ENCODE data around the gene SH3BGR.

Gene SH3BGR

DNA sequence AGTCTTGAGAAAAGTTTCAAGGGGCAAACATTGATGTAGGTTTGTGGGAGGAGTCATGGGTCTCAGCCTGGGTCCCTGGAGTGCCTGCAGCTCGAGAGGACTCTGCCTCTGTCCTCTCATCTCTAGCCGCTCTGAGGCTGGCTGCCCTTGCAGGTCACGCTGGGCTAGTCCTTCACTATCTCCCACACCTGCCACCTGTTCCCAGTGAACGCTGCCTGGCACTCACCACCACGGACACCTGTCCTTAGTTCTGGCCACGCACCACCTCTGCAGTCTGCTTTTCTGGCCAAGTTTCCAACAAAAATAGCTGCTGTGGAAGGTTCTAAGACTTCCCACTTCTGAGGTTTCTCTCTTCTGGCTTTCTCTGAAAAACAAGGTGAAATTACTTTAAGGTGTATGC lies 52.5 kb downstream of the SH3BGR start (continued):
- TF ChIP-seq, protein P1, sequence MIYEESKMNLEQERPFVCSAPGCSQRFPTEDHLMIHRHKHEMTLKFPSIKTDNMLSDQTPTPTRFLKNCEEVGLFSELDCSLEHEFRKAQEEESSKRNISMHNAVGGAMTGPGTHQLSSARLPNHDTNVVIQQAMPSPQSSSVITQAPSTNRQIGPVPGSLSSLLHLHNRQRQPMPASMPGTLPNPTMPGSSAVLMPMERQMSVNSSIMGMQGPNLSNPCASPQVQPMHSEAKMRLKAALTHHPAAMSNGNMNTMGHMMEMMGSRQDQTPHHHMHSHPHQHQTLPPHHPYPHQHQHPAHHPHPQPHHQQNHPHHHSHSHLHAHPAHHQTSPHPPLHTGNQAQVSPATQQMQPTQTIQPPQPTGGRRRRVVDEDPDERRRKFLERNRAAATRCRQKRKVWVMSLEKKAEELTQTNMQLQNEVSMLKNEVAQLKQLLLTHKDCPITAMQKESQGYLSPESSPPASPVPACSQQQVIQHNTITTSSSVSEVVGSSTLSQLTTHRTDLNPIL (CRISPR knock-in tag; IDR thresholded peaks at IDR 0.05; ENCODE audit: low read depth) = no peak

DNA sequence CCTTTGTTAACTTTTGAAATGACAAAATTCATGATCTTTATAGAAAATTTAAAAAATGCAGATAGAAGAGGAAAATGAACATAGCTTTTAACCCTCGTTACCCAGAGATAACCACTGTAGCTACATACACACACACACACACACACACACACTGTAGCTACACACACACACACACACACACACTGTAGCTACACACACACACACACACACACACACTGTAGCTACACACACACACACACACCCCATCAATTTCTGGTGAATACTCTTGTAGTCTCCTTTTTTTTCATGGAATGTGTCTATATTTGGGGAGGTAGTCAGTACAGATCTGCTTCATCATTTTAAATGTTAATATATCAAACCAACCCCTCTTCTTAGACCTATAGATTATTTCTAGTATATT lies 58.5 kb downstream of the SH3BGR start:
- no peak for TF ChIP-seq ISL1 (CRISPR knock-in tag; IDR thresholded peaks at IDR 0.05)
- ATAC-seq = no peak

DNA sequence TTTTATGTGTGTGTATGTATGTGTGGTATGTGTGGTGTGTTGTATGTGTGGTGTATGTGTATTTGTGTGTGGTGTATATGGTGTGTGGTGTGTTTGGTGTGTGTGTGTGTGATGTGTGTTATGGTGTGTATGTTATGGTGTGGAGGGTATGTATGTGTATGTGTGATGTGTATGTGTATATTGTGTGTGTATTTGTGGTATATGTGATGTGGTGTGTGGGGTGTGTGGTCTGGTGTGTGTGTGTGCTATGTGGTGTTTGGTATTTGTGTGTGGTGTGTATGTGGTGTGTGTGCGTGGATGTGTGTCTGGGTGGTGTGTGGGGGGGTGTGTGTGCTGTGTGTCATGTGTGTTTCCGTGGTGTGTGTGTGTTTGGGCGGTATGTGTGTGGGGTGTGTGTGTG lies 59.3 kb downstream of the SH3BGR start:
- TF ChIP-seq SNAI2 (CRISPR knock-in tag; IDR thresholded peaks at IDR 0.05) (no peak), TCF4 (CRISPR knock-in tag; IDR thresholded peaks at IDR 0.05; ENCODE audit: borderline replicate concordance) (no peak), PPARA (CRISPR knock-in tag; IDR thresholded peaks at IDR 0.05; ENCODE audit: borderline replicate concordance) (no peak), BACH2 (CRISPR knock-in tag; IDR thresholded peaks at IDR 0.05; ENCODE audit: borderline replicate concordance) (no peak), RARB (CRISPR knock-in tag; IDR thresholded peaks at IDR 0.05) (no peak), ZFP3 (CRISPR knock-in tag; IDR thresholded peaks at IDR 0.05) (no peak), ISL1 (CRISPR knock-in tag; IDR thresholded peaks at IDR 0.05) (no peak), ESRRG (CRISPR knock-in tag; IDR thresholded peaks at IDR 0.05) (no peak), OSR1 (CRISPR knock-in tag; IDR thresholded peaks at IDR 0.05) (no peak), TOX (CRISPR knock-in tag; IDR thresholded peaks at IDR 0.05; ENCODE audit: borderline replicate concordance) (no peak), GLIS3 (CRISPR knock-in tag; IDR thresholded peaks at IDR 0.05) (no peak), ZC3H10 (CRISPR knock-in tag; IDR thresholded peaks at IDR 0.05) (no peak), CSDC2 (CRISPR knock-in tag; IDR thresholded peaks at IDR 0.05) (no peak), ZNF8 (CRISPR knock-in tag; IDR thresholded peaks at IDR 0.05) (no peak), ARNTL (CRISPR knock-in tag; IDR thresholded peaks at IDR 0.05; ENCODE audit: borderline replicate concordance, low read depth) (no peak)
- TF ChIP-seq, protein P1 (CRISPR knock-in tag; IDR thresholded peaks at IDR 0.05; ENCODE audit: low read depth) = no peak
- TF ChIP-seq, protein P2, sequence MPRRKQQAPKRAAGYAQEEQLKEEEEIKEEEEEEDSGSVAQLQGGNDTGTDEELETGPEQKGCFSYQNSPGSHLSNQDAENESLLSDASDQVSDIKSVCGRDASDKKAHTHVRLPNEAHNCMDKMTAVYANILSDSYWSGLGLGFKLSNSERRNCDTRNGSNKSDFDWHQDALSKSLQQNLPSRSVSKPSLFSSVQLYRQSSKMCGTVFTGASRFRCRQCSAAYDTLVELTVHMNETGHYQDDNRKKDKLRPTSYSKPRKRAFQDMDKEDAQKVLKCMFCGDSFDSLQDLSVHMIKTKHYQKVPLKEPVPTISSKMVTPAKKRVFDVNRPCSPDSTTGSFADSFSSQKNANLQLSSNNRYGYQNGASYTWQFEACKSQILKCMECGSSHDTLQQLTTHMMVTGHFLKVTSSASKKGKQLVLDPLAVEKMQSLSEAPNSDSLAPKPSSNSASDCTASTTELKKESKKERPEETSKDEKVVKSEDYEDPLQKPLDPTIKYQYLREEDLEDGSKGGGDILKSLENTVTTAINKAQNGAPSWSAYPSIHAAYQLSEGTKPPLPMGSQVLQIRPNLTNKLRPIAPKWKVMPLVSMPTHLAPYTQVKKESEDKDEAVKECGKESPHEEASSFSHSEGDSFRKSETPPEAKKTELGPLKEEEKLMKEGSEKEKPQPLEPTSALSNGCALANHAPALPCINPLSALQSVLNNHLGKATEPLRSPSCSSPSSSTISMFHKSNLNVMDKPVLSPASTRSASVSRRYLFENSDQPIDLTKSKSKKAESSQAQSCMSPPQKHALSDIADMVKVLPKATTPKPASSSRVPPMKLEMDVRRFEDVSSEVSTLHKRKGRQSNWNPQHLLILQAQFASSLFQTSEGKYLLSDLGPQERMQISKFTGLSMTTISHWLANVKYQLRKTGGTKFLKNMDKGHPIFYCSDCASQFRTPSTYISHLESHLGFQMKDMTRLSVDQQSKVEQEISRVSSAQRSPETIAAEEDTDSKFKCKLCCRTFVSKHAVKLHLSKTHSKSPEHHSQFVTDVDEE (CRISPR knock-in tag; IDR thresholded peaks at IDR 0.05) = no peak
- TF ChIP-seq, protein P3, sequence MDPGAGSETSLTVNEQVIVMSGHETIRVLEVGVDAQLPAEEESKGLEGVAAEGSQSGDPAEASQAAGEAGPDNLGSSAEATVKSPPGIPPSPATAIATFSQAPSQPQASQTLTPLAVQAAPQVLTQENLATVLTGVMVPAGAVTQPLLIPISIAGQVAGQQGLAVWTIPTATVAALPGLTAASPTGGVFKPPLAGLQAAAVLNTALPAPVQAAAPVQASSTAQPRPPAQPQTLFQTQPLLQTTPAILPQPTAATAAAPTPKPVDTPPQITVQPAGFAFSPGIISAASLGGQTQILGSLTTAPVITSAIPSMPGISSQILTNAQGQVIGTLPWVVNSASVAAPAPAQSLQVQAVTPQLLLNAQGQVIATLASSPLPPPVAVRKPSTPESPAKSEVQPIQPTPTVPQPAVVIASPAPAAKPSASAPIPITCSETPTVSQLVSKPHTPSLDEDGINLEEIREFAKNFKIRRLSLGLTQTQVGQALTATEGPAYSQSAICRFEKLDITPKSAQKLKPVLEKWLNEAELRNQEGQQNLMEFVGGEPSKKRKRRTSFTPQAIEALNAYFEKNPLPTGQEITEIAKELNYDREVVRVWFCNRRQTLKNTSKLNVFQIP (CRISPR knock-in tag; IDR thresholded peaks at IDR 0.05; ENCODE audit: borderline replicate concordance, low read depth) = no peak
- TF ChIP-seq, protein P4, sequence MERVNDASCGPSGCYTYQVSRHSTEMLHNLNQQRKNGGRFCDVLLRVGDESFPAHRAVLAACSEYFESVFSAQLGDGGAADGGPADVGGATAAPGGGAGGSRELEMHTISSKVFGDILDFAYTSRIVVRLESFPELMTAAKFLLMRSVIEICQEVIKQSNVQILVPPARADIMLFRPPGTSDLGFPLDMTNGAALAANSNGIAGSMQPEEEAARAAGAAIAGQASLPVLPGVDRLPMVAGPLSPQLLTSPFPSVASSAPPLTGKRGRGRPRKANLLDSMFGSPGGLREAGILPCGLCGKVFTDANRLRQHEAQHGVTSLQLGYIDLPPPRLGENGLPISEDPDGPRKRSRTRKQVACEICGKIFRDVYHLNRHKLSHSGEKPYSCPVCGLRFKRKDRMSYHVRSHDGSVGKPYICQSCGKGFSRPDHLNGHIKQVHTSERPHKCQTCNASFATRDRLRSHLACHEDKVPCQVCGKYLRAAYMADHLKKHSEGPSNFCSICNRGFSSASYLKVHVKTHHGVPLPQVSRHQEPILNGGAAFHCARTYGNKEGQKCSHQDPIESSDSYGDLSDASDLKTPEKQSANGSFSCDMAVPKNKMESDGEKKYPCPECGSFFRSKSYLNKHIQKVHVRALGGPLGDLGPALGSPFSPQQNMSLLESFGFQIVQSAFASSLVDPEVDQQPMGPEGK (CRISPR knock-in tag; IDR thresholded peaks at IDR 0.05; ENCODE audit: borderline replicate concordance) = no peak
- ATAC-seq = no peak

DNA sequence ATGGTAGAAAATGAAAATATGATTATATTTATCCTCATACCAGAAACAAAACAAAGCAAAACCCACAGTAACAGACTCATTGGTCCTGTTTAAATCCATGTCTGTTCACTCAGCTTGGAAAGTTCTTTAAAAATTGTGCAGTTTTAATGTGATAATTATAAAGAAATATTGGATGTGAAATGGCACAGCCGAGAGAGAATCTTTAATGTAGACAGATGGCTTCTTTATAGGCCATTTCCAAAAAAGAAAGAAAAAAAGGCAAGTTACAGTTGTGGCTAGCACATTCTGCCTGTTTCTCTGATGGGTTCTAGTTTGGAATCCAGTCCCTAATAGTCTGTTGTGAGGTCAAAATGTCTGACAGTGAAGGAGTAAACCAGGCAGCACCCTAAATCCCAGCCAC lies 62.0 kb downstream of the SH3BGR start:
- ATAC-seq = no peak
- TF ChIP-seq TCF4 (CRISPR knock-in tag; IDR thresholded peaks at IDR 0.05; ENCODE audit: borderline replicate concordance) (no peak), ISL1 (CRISPR knock-in tag; IDR thresholded peaks at IDR 0.05) (no peak), ZNF70 (CRISPR knock-in tag; IDR thresholded peaks at IDR 0.05) (no peak), ZC3H10 (CRISPR knock-in tag; IDR thresholded peaks at IDR 0.05) (no peak), ARNTL (CRISPR knock-in tag; IDR thresholded peaks at IDR 0.05; ENCODE audit: borderline replicate concordance, low read depth) (no peak), PPARA (CRISPR knock-in tag; IDR thresholded peaks at IDR 0.05; ENCODE audit: borderline replicate concordance) (no peak), ESRRG (CRISPR knock-in tag; IDR thresholded peaks at IDR 0.05) (no peak), SNAI2 (CRISPR knock-in tag; IDR thresholded peaks at IDR 0.05) (no peak), TOX (CRISPR knock-in tag; IDR thresholded peaks at IDR 0.05; ENCODE audit: borderline replicate concordance) (no peak), OSR1 (CRISPR knock-in tag; IDR thresholded peaks at IDR 0.05) (no peak), RARB (CRISPR knock-in tag; IDR thresholded peaks at IDR 0.05) (no peak), GLIS3 (CRISPR knock-in tag; IDR thresholded peaks at IDR 0.05) (no peak), ZNF565 (CRISPR knock-in tag; conservative IDR thresholded peaks at IDR 0.05; ENCODE audit: low read depth) (no peak), ZNF8 (CRISPR knock-in tag; IDR thresholded peaks at IDR 0.05) (no peak), ZFP30 (CRISPR knock-in tag; IDR thresholded peaks at IDR 0.05) (no peak)
- TF ChIP-seq, protein P2 (CRISPR knock-in tag; IDR thresholded peaks at IDR 0.05) = no peak
- TF ChIP-seq, protein P4 (CRISPR knock-in tag; IDR thresholded peaks at IDR 0.05; ENCODE audit: borderline replicate concordance) = no peak
